Activated CD8-positive, alpha-beta memory T cell treated with anti-CD3 and anti-CD28 coated beads for 24 hours (primary cell): Measurements from ENCODE around the gene MAST4.

Source experiments
- DNase-seq: peaks from one replicate; pipeline ENCODE4 v3.0.0-alpha.2; 2020

Gene MAST4

GRCh38 chr5:66606713-66607112 is 10.5 kb downstream of the MAST4 start:
- DNase-seq = no peak

- DNase-seq = no peak
Measured at GRCh38 chr5:66608501-66608900, 12.3 kb downstream of the MAST4 start.

- DNase-seq = no peak
Measured at GRCh38 chr5:66609615-66610014, 13.4 kb downstream of the MAST4 start.

GRCh38 chr5:66612226-66612625 is 16.0 kb downstream of the MAST4 start:
- no peak for DNase-seq

GRCh38 chr5:66615136-66615535 is 18.9 kb downstream of the MAST4 start:
- no peak for DNase-seq

GRCh38 chr5:66615894-66616293 is 19.7 kb downstream of the MAST4 start:
- no peak for DNase-seq

- DNase-seq = no peak
Measured at GRCh38 chr5:66616520-66617225, 20.5 kb downstream of the MAST4 start.

GRCh38 chr5:66617226-66617861 is 21.2 kb downstream of the MAST4 start:
- DNase-seq = no peak

- DNase-seq = no peak
Measured at GRCh38 chr5:66617991-66618768, 22.0 kb downstream of the MAST4 start.

- DNase-seq = no peak
Measured at GRCh38 chr5:66620711-66621110, 24.5 kb downstream of the MAST4 start.

GRCh38 chr5:66621146-66621545 is 25.0 kb downstream of the MAST4 start:
- DNase-seq = no peak

- DNase-seq = no peak
Measured at GRCh38 chr5:66621736-66622135, 25.5 kb downstream of the MAST4 start.

GRCh38 chr5:66628561-66628960 is 32.4 kb downstream of the MAST4 start:
- DNase-seq = no peak

GRCh38 chr5:66629446-66629845 is 33.3 kb downstream of the MAST4 start:
- no peak for DNase-seq

GRCh38 chr5:66633754-66634153 is 37.6 kb downstream of the MAST4 start:
- no peak for DNase-seq

- DNase-seq = no peak
Measured at GRCh38 chr5:66634601-66635000, 38.4 kb downstream of the MAST4 start.

- DNase-seq = no peak
Measured at GRCh38 chr5:66637994-66638393, 41.8 kb downstream of the MAST4 start.

GRCh38 chr5:66639037-66639436 is 42.8 kb downstream of the MAST4 start:
- no peak for DNase-seq

GRCh38 chr5:66642538-66642937 is 46.3 kb downstream of the MAST4 start:
- no peak for DNase-seq

GRCh38 chr5:66643387-66643786 is 47.2 kb downstream of the MAST4 start:
- DNase-seq = no peak

- no peak for DNase-seq
Measured at GRCh38 chr5:66644111-66644510, 47.9 kb downstream of the MAST4 start.

GRCh38 chr5:66645039-66645438 is 48.8 kb downstream of the MAST4 start:
- no peak for DNase-seq

- DNase-seq = no peak
Measured at GRCh38 chr5:66646570-66646969, 50.4 kb downstream of the MAST4 start.
